ENCODE data around the gene TPRX2. TPM values are rescaled to one million over a fixed set of nuclear protein-coding genes. Genes with fewer than 3 reads are reported as not detected.

TPRX2 gene
- total RNA-seq, 1 donor from 2014 or later, result not detected

Other genes with a start within 250 kb of the TPRX2 start
- 81.2 TPM for gene EHD2, start 145.8 kb upstream of the TPRX2 start, total RNA-seq
- gene NOP53, start 113.7 kb upstream of the TPRX2 start, total RNA-seq, result 253 TPM
- 469 TPM for gene SELENOW, start 80.5 kb upstream of the TPRX2 start, total RNA-seq
- gene TPRX1, start 54.7 kb upstream of the TPRX2 start, total RNA-seq, result not detected
- not detected for gene CRX, start 37.3 kb upstream of the TPRX2 start, total RNA-seq
- gene SULT2A1, start 27.1 kb downstream of the TPRX2 start, total RNA-seq, result 0.46 TPM
- not detected for gene BSPH1, start 132.9 kb downstream of the TPRX2 start, total RNA-seq
- gene ELSPBP1, start 135.4 kb downstream of the TPRX2 start, total RNA-seq, result not detected
- not detected for gene CABP5, start 184.8 kb downstream of the TPRX2 start, total RNA-seq